Measurements from ENCODE around the gene HMBS.
"Not testable (repeated sequence)": the region's sequence is repeated elsewhere in the genome, so short reads cannot be mapped to it uniquely, and the experiment has no call there.

Gene HMBS

GRCh38 chr11:119103161-119103664 lies 18.5 kb downstream of the HMBS start:
- DNase-seq, result not testable (repeated sequence)

- DNase-seq, result no peak
Measured at GRCh38 chr11:119103793-119104192, 19.1 kb downstream of the HMBS start.

- DNase-seq, result peak; percentile 90
Measured at GRCh38 chr11:119106564-119107537, 22.2 kb downstream of the HMBS start, which contains the start of gene C2CD2L. TSS of gene C2CD2L (plus strand) at chr11:119107344. CDS start at chr11:119107742, 398 bp downstream.

GRCh38 chr11:119107538-119108145 lies 23.0 kb downstream of the HMBS start:
- peak; percentile 6 for DNase-seq

- peak; percentile 26 for DNase-seq
Measured at GRCh38 chr11:119108146-119108856, 23.6 kb downstream of the HMBS start.

- no peak for DNase-seq
Measured at GRCh38 chr11:119108857-119109221, 24.2 kb downstream of the HMBS start.

- DNase-seq, result no peak
Measured at GRCh38 chr11:119109843-119110242, 25.2 kb downstream of the HMBS start.

GRCh38 chr11:119110439-119110838 lies 25.8 kb downstream of the HMBS start:
- no peak for DNase-seq

GRCh38 chr11:119111361-119111925 lies 26.8 kb downstream of the HMBS start:
- DNase-seq, result no peak

- DNase-seq, result no peak
Measured at GRCh38 chr11:119112314-119113020, 27.8 kb downstream of the HMBS start.

- no peak for DNase-seq
Measured at GRCh38 chr11:119113716-119114115, 29.0 kb downstream of the HMBS start.

GRCh38 chr11:119114351-119114750 lies 29.7 kb downstream of the HMBS start:
- no peak for DNase-seq

GRCh38 chr11:119115484-119116234 lies 31.0 kb downstream of the HMBS start:
- peak; percentile 4 for DNase-seq

GRCh38 chr11:119116235-119116594 lies 31.5 kb downstream of the HMBS start:
- DNase-seq, result no peak

GRCh38 chr11:119116601-119117000 lies 31.9 kb downstream of the HMBS start:
- DNase-seq, result no peak

- DNase-seq, result no peak
Measured at GRCh38 chr11:119117004-119117706, 32.5 kb downstream of the HMBS start.

- DNase-seq, result no peak
Measured at GRCh38 chr11:119118227-119118626, 33.5 kb downstream of the HMBS start.

- DNase-seq, result no peak
Measured at GRCh38 chr11:119118946-119119345, 34.3 kb downstream of the HMBS start.

- DNase-seq, result no peak
Measured at GRCh38 chr11:119120639-119121007, 35.9 kb downstream of the HMBS start.

- peak; percentile 100 for DNase-seq
Measured at GRCh38 chr11:119121008-119121810, 36.5 kb downstream of the HMBS start, which contains the start of gene HINFP. TSS of gene HINFP (plus strand) at chr11:119121580. CDS start at chr11:119126945, 5,365 bp downstream.
